GM20431 (cell line): ENCODE data around the gene ZBTB46.

ENCODE experiments used
- in situ Hi-C: fragments of 300-500 bp; cut with MseI, MboI; formaldehyde crosslinking; loops from one replicate; pipeline ENCODE4 v1.15.0; 2020; ENCODE audit warnings: low sequenced_read_pairs; ENCODE audit not compliant: unreplicated experiment

ZBTB46 gene

DNA sequence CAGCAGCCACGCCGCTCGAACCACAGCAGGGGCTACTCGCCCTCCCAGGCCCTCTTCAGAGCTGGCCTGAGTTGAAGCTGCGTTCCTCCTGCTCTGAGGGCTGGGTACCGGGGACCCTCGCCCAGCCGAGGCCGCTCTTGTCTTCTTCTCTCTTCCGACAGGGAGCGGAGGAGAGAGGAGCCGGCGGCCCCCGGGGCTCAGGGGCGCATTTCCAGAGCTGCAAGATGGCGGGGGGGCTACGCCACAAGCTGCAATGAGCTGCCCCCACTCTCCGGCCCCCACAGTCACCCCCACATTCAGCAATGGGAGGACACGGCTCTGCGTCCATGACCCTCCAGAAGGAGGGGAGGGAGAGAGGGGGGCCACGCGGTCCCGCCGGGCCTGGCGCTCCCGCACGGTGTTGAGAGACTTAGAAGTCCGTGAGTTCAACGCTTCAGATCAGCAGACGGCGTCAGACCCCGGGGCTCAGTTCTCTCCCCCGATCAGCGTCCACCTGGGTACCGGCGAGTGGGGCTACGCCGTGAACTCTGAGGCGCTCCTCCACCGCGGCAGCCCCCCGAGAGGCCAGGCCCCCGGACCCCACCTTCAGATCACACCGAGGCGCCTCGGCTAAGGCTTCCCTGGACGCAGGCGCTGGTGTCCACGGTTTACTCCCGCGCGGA, 59.9 kb downstream of the ZBTB46 start:
- in situ Hi-C loops: no loop called here

DNA sequence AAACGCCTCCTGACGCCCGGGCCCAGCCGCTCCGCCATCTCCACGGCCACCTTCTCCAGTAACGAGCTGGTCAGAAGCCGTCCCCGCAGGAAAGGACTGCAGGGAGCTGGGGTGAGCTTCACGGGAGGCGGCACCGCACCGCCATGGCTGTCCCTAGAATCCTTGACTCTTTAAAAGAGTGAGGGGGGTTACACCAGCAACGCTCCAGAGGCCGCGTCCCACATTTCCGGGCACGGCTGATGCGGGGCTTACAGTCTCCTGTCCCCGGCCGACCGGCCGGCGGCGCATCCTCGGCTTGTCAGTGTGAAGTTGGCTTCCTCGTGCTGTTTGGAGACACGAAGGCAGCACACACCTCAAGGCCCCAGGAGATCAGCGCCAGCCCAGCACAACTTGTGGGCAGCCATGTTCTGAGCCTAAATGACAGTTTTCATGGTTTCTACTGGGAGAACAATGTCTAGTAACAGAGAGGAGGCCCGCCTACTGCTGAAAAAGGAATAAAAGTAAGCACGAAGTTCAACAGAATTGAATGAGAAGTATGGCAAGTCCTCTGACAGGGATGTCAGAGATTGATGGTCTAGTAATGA, 61.1 kb downstream of the ZBTB46 start:
- in situ Hi-C loops: no loop called here

DNA sequence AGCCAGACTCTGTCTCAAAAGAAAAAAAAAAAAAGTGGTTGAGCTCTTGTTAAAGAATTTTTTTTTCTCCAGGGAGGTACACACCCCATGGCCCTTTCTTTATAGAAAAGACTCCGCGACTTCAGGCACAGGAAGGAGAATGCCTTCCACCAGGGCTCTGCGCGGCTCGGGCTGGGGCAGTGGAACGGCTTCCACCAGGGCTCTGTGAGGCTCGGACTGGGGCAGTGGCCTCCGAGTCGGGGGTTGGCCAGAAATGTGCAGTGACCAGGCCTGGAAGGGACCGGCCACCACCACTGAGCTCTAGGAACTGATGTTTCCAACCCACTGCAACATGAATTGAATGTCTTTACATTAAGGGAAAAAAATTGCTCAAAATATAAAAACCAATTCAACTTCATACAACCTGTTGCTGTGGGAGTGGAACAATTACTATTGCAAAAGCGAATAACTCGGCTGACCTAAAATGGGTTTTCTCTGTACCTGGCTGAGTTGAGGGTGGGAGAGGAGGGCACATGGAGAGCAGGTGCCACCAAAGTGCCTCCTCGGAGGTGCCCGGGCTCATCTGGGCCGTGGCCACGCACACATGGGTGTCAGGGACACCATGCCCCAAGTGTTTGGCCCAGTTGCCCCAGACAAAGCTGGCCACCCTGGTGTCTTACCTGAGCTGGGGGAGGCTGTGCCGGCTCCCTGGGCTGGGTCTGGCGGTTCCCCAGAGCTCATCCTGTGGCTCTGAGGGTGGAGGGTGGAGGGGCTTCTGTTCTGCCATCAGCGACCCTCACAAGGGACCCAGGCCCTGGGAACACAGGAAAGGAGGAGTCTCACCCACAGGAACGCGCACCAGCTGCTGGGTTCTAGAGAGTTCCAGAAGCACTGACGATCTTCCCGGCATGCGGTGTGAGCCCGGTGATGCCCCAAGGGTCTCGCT, 62.2 kb downstream of the ZBTB46 start:
- in situ Hi-C loops: no loop called here

DNA sequence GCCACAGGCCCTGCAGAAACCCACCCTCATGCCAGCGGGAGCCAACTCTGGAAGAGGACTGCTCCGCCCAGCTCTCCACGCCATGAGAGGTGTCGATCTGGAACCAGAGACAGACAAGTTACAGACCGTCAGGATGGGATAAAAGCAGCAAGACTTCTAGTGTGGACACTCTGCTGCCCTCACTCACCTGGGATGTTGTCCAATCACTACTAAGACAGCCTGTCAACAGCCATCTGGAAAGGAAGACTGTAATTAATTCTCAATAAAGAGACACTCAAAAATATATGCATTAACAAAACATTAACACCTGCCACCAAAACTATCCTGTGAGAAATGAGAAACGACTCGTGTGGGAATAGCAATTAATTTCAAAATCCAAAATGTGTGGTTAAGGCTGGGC, 63.2 kb downstream of the ZBTB46 start:
- in situ Hi-C loops: no loop called here

DNA sequence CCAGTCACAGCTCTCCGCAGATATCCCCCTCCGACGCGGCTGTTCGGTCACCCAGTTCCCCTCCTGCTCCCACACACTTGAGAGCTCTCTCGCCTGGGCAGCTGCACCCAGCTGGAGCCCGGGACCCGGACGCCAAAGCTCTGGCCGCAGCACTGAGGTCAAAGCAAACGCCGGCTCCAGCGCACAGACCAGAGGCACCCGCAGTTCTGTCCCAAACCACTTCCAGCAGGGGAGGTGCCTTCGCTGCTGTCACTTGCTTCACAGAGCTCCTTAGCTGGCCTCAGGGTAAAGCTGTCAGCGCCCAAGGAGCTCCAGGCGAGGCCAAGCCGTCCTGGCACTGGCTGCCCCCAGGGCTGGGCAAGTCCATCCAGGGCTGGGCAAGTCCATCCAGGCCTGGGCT, 63.6 kb downstream of the ZBTB46 start:
- in situ Hi-C loops: no loop called here

DNA sequence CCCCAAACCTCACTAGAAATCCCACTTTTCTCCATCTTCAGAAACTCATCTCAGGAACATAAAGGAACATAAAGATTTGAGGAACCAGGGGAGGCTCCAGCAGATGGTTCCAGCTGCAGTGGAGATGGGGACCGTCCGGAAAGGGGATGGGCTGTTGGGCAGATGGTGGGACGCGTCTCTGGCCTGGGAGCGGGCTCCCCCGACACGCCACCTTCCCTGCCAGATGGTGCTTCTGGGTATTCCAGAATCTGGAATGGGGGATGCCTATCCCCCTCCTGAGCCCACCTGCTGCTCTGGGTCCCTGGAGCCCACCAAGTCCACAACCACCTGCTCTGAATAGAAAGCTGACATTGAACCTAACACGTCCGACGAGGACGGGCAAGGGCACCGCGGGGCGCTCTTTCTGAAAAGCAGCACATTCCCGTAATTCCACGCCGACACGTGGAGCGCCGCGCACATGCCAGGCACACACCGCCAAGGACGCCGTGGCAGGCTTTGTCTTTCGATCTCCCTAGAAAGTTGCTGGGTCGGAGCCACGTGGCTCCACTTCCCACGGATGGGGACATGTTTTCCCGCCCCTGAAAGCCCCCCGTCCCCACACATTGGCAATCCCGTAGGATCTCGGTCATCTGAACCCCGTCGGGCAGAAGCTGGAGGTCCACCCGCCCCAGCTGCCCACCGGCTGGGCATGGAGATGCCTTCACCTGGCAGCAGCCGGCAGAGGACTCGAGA, 64.2 kb downstream of the ZBTB46 start:
- in situ Hi-C loops: no loop called here

DNA sequence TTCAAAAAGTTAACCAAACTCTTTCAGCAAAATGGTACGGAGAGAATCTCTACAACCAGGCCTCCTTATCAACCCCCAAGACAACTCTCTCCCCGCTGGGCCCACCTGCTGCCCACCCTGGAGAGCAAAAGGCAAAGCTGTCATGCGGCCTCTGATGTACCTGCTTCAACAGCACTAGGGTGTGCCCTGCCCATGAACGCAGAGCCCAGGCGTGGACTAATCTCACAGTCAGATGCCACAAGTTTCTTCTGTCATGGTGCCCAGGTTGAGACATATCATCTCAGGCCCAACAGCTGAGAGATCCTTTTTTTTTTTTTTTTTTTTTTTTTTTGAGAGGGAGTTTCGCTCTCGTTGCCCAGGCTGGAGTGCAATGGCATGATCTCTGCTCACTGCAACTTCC, 65.2 kb downstream of the ZBTB46 start:
- in situ Hi-C loops: no loop called here

DNA sequence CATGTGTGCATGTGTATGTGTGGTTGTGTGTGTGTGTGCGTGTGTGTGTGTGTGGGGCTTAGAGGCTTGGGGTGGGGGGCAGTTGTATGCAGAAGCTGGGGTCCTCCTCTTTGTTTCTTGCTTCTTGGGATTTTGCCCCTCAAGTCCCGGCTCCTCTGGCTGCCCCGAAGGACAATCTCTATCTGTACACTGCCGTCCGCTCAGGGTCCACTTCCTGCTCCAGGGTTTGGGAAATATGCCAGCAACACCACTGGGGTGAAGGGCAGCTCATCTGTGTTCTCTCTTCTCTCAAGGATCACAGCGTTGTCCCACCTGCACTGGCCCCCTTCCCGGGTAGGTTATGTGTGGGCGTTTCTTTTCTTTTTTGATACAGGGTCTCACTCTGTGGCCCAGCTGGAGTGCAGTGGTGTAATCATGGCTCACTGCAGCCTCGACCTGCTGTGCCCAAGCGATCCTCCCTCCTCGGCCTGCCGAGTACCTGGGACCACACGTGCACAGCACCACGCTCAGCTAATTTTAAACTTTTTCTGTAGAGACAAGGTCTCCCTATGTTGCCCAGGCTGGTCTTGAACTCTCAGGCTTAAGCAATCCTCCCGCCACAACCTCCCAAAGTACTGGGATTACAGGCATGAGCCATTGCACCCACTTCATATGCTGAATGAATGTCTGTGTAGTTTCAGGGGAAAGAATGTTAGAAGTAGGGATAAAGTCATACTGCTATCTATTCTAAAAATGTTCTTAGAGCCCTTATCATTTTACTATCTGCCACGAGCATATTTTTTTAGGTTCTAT, 65.8 kb downstream of the ZBTB46 start:
- in situ Hi-C loops: no loop called here

DNA sequence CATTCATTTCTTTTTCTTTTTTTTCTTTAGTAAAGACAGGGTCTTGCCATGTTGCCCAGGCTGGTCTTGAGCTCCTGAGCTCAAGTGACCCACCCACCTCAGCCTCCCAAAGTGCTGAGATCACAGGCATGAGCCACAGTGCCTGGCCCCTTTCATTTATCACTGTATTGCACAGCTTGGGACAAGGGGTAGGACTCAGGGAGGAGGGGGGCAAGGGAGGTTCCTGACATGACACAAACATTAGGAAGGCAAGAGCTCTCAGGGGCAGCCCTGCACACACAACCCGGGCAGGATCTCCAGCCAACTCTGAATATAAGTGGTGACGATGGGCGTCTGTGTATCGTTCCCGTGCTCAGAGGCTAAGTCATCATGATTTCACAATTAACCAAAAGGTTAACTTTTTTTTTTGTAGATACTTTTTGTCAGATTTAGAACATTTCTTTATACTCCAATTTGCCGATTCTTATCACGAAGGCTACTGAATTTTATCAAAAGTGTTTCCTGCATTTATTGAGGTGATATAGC, 71.6 kb downstream of the ZBTB46 start:
- in situ Hi-C loops: no loop called here

DNA sequence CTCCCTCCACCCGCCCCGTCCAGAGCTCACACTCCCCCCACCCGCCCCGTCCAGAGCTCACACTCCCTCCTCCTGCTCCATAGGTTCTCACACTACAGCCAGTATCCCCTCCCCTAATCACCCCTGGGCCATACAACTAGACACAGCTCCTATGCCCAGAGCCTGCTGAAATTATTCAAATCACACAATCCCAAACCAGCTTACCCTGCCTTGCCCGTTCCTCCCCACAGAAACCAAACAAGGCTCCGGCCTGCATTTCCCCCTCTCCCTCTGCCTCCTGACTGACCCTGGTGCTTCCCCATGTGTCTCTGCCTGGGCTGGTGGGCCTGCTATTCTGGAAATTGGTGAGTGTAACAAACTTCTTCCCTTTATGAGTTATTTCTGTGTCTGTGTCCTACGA, 72.9 kb downstream of the ZBTB46 start:
- in situ Hi-C loops: no loop called here

DNA sequence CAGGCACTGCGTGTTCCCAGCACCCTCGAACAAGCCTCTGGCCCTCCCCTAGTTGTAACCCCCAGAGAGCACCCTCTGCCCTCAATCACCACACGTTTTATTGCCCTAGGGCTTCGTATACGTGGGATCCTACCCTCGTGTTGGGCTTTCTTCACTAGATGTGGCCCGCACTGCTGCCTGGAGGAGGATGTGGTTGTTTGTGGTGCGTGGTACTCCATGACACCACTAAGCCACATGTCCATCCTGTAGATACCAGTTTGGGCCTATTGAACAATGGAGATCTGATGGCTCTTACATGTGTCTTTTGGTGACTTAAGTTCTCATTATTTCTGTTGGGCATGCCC, 74.4 kb downstream of the ZBTB46 start:
- in situ Hi-C loops: no loop called here

DNA sequence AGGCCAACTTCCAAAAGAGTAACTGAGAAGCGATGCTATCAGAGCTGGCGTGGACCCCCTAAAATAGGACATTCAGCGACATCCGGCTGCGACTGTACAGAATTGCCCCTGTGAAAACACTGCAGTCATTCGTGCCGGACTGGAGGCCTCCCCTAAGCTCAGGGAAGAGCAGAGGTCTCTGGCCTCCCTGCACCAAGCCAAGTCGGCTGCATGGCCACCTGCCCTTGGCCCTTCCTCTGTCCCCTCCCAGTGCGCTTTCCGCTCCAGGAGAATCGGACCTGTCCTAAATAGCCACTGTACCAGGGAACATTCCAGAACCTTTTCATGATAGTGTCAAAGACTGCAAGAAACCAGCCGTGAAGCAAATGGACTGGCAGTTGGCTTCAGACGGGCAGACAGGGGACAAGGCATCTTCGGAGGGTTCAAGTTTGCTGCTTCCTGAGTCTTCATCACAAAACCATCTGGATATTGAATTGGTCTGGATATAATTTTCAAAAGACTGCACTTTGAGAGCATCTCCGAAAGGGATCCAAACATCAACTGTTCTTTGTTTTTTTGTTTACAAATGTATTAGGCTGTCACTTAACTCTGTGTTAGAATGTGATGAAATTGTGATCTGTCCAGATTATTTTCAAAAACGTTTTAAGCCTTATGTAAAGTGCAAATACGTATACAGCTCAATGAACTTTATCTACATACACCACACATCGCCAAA, 75.0 kb downstream of the ZBTB46 start:
- in situ Hi-C loops: no loop called here

DNA sequence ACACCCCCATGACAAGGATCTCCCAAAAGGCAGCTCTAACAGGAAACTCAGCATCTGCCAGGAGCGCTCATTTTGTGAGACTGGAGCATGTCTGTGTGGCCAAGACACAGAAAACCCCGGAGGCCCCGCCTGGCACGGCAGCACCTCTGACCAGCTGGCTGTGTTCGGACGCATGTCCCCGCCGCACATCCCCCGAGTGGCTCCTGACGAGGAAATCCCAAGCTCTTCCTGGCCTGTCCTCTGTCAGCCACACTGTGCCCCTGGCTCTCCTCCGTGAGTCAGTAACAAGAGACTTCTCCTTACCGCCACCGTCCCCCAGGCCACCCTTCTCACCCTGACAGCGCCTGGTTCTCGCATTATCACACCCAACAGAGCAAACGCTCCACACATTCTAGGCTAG, 77.1 kb downstream of the ZBTB46 start:
- in situ Hi-C loops: no loop called here

DNA sequence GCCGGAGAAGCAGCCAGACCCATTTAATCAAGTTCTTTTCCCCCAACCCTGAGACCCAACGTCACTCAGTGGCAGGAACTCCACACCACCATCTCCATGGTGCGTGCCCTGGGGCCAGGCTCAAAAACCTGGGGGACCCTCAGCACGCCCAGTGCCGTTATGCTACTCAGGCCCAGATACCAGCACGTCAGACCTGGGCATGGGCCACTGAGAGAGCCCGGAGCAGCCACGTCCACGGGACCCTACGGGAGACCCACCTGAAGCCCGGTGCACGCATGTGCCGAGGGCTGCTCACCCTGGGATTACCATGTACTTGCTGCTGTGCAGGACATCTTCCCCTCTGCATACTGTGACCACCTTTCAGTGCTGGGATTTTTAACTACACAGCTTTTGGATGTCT, 77.7 kb downstream of the ZBTB46 start:
- in situ Hi-C loops: no loop called here

DNA sequence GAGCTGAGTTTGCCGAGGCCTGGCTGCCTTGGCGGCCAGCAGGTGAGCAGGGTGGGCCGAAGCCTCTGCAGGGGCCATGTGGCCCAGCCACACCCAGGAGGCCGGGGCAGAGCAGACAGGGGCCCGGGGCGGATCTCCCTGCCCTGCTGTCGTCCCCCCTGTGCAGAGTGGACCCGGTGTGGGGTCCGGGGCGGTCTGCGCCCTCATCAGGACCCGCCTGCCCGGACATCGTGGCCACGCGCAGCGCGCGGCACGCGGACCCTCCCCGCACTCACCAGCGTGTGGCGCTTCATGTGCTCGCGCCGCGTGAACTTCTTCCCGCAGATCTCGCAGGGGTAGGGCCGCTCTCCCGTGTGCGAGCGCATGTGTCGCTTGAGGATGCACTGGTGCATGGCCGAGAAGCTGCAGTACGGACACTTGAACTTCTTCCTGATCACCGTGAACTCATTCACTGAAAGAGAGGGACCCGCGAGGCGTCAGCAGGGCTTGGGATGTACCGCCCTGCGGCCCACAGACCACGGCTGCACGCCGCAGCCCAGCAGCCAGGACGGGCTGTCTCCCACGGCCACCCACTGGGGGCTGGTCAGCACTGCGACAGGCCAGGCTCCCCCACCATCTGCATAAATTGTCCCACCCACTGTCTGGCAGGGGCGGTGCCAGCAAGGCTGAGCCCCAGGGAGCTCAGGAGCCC, 78.5 kb downstream of the ZBTB46 start:
- in situ Hi-C loops: no loop called here

DNA sequence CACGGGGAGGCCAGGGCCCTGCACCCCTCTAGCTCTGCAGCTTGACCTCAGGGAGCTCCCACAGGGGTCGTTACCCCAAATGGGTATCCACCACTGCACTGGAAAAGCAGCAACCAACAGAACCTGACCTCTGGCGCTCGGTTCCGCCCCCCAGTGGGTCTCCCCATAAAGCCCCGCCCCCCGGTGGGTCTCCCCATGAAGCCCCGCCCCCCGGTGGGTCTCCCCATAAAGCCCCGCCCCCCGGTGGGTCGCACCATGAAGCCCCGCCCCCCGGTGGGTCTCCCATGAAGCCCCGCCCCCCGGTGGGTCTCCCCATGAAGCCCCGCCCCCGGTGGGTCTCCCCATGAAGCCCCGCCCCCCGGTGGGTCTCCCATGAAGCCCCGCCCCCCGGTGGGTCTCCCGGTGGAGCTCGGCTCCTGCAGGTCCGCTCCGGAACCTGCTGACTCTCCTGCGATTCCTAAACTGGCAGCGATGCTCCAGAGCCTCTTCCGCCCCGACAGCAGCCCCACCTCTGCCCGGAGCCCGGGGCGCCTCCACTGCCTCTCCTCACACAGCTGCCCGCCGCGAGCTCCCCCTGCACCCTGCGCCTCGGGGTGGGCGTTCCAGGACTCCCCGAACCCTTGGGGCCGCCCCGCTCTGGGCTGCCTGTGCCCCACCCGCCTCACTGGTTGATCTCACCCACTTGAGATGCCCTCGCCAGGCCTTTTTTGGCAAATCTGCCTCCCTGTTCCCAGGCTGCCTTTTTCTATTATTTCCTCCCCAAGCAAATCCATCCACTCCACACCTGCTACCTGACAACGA, 79.4 kb downstream of the ZBTB46 start:
- in situ Hi-C loops: no loop called here

DNA sequence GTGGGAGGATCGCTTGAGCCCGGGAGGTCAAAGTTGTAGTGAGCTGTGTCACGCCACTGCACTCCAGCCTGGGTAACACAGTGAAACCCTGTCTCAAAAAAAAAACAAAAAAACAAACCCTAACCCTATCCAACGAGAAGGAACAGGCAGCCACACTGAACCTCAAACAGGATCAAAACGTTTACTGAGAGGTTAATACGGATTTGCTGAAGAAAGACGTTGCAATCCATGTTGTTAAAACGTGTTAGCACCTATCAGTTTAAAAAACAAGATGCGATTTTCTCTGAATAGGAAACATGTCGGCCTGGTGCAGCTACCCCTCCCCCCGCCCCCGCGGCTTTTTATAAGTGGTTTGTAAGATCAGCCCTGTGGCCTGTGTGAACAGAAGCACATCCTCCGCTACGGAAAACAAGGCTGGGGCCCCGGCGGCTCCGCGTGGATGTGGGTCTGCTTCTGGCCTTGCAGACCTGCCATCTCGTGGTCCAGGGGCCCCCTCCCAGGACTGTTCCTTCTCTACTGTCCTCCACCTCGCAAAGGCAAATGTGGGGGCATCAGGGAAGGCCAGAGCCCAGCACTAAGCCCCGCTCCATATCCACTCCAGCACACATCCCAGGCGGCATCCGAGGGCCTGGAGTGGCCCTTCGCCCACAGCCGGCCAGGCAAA, 80.1 kb downstream of the ZBTB46 start:
- in situ Hi-C loops: no loop called here
